Right lobe of liver (tissue), 4 donors: ENCODE results near the gene PNMA5.
"Not testable (repeated sequence)": the region's sequence is repeated elsewhere in the genome, so short reads cannot be mapped to it uniquely, and the experiment has no call there.

ENCODE experiments used
- POLR2A ChIP-seq: fragments of 450-650 bp; IDR thresholded peaks from one replicate; pipeline ENCODE4 v1.6.1; 2017; ENCODE audit warnings: antibody characterized with exemption, mild to moderate bottlenecking
- TF ChIP-seq, protein P1 (sequence below), 4 donors: fragments of 200-600 bp in 3 of 4; fragments of 450-650 bp in 1 of 4; IDR thresholded peaks; one replicate each; pipeline versions ENCODE4 v1.5.1 to v1.8.0; 2016 to 2022; ENCODE audit warnings: antibody characterized with exemption in 4 of 4, mild to moderate bottlenecking in 2 of 4
- donor health status: DM: no; HTN: no; CAD: no.
- donor health status: DM: no; HTN: no; CAD: no.
- donor health status: DM: no; HTN: yes; CAD: no.

DNA sequence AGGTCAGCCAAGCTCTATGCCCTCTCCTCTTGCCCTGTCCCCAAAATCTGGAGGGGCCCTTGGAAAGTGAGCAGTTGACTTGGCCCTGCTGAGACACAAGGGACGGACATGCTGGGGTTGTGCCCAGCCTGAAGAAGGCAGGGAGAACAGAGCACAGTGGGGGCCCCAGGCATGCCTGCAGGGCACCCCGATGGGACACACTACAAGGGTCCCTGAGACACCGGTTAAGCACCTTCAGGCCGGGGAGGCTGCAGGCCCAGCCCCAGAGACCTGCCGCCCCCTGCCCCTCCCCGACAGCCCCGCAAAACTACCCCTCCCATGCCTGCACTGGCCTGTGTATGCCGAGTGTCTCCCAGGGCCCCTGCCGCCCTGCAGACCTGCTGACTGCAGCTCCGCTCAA lies 6.8 kb downstream of the PNMA5 start:
- TF ChIP-seq, protein P1, sequence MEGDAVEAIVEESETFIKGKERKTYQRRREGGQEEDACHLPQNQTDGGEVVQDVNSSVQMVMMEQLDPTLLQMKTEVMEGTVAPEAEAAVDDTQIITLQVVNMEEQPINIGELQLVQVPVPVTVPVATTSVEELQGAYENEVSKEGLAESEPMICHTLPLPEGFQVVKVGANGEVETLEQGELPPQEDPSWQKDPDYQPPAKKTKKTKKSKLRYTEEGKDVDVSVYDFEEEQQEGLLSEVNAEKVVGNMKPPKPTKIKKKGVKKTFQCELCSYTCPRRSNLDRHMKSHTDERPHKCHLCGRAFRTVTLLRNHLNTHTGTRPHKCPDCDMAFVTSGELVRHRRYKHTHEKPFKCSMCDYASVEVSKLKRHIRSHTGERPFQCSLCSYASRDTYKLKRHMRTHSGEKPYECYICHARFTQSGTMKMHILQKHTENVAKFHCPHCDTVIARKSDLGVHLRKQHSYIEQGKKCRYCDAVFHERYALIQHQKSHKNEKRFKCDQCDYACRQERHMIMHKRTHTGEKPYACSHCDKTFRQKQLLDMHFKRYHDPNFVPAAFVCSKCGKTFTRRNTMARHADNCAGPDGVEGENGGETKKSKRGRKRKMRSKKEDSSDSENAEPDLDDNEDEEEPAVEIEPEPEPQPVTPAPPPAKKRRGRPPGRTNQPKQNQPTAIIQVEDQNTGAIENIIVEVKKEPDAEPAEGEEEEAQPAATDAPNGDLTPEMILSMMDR (IDR thresholded peaks at IDR 0.05) = not testable (repeated sequence)
- not testable (repeated sequence) for TF ChIP-seq POLR2A
